Stimulated activated CD4-positive, alpha-beta T cell treated with anti-CD3 and anti-CD28 coated beads, Interleukin-1b, Interleukin-23, amount 100 ng/mL, for 24 hours (primary cell): ENCODE data around the gene TFF3.
A peak's percentile ranks its signal among the peaks of the same experiment; 100 is the strongest.

Experiments
- DNase-seq, 4 experiments: peaks; one replicate each; pipeline ENCODE4 v3.0.0-alpha.2; 2020; ENCODE audit warnings: low read depth in 4 of 4, low spot score in 1 of 4

TFF3 gene

GRCh38 chr21:42346866-42347600 lies 31.8 kb upstream of the TFF3 start:
- no peak for DNase-seq

GRCh38 chr21:42346441-42346840 lies 31.2 kb upstream of the TFF3 start:
- DNase-seq: no peak

GRCh38 chr21:42344631-42345030 lies 29.4 kb upstream of the TFF3 start:
- DNase-seq: no peak

- no peak for DNase-seq
Measured at GRCh38 chr21:42343963-42344510, 28.8 kb upstream of the TFF3 start.

GRCh38 chr21:42343556-42343955 lies 28.3 kb upstream of the TFF3 start:
- DNase-seq: no peak

GRCh38 chr21:42343101-42343500 lies 27.9 kb upstream of the TFF3 start:
- DNase-seq: no peak

DNA sequence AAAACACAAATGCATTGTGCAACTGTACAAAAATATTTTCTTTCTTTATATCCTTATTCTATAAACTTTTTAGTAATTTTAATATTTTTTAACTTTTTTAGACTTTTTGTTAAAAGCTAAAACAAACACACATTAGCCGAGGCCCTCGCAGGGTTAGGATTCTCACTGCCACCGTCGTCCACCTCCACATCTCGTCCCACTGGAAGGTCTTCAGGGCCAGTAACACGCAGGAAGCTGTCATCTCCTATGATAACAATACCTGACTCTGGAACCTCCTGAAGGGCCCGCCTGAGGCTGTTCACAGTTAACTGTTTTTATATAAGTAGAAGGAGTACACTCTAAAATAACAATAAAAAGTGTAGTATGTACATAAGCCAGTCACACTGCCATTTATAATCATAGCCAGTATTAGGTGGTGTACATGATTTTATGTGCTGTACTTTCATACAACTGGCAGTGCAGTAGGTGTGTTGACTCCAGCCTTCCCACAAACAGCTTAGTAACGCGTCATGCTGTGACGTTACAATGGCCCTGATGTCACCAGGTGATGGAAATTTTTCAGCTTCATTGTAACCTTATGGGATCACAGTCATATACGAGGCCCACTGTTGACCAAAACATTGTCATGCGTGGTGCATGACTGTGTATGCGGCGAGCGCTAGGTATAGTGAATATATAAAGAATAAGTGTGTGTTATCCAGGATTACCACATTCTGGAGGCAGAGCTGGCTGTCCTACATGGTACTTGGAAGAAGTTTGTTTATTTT lies 26.8 kb upstream of the TFF3 start:
- DNase-seq: no peak

- no peak for DNase-seq
Measured at GRCh38 chr21:42340187-42341050, 25.2 kb upstream of the TFF3 start.

DNA sequence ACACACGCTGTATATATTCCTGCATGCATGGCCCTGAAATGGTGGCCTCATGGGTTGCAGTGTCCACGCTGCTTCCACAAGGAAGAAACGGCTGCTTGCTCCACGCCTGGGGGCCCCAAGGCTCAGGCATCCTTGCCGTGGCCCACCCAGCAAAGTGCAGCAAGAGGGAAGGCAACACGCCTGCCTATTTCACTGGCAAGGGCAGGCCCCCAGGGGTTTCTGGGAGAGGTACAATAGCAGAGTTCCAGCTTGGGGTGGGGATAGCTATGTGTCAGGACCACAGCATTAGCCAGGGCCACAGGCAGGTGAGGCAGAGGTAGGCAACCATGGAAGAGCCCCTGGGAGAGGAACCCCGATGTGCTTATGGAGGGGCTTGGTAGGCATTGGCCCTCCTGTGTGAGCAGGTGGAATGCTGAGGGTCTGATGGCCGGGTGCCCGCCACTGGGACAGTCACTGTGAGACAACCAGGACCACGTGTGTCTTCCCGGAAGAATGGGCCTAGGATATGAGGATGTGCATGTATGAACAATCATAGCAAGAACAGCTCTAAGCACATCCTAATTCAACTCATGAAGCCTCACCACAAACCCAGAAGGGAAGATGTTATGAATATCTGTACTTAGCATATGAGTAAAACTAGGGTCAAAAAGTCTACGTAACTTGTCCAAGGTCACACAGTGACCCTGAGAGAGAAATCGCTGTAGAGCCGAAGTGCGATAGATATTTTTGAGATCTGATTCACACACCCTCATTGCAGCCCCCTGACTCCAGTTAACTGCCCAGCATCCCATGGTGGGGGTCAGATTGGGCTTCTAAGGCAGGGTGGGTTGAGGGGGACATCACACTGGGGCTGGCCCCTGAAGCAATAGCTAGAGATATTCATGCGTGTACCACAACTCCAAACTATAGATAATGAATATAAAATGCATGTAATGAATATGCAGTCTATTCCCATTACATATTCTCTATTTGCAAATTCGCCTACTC lies 23.8 kb upstream of the TFF3 start:
- no peak for DNase-seq

GRCh38 chr21:42337830-42338728 lies 22.9 kb upstream of the TFF3 start:
- peak; percentile 67 to 75 (median 74) for DNase-seq

GRCh38 chr21:42337276-42337675 lies 22.1 kb upstream of the TFF3 start:
- no peak for DNase-seq

GRCh38 chr21:42336054-42336453 lies 20.8 kb upstream of the TFF3 start:
- DNase-seq: no peak

DNA sequence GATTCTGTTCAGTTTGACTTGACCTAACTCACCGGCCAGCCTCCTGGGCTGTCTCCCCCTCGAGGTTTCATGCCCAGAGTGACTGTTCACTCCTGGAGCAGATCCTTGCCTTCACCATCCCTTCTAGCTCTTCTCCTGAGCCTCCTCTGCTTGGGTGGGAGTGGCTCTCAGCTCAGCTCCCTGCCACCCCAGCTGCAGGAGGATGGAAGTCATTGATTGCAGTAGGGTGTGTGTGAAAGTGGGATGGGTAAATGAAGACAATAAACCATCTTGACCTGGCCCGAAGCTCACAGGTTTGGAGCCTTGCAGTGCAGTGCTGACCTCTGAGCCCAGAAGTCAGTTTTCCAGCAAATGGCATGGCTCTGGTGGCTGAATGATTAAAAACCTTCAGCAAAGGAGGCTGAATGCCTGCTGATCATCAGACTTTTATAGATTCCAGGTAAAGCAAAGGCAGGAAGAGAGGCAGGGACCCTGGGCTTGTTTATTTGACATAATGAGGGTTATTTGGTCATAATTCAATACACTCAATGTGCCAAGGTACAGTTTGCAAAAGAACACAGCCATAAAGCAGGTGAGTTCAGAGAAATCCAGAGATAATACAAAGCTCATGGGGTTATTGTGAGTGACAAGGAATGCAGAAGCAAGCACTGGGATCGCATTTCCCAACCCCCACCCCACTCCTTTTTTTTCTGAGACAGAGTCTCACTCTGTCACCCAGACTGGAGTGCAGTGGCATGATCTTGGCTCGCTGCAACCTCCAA lies 17.5 kb upstream of the TFF3 start:
- DNase-seq: no peak

GRCh38 chr21:42331660-42332059 lies 16.5 kb upstream of the TFF3 start:
- no peak for DNase-seq

- DNase-seq: no peak
Measured at GRCh38 chr21:42330380-42331371, 15.5 kb upstream of the TFF3 start.

- DNase-seq: no peak
Measured at GRCh38 chr21:42324896-42325295, 9.7 kb upstream of the TFF3 start.

- no peak for DNase-seq
Measured at GRCh38 chr21:42321845-42322244, 6.6 kb upstream of the TFF3 start.
